Measurements from ENCODE around the gene HBA1.
"Not testable (repeated sequence)": the region's sequence is repeated elsewhere in the genome, so short reads cannot be mapped to it uniquely, and the experiment has no call there.

Gene HBA1
- 0 reads per million in 2 experiments for total RNA-seq

DNA sequence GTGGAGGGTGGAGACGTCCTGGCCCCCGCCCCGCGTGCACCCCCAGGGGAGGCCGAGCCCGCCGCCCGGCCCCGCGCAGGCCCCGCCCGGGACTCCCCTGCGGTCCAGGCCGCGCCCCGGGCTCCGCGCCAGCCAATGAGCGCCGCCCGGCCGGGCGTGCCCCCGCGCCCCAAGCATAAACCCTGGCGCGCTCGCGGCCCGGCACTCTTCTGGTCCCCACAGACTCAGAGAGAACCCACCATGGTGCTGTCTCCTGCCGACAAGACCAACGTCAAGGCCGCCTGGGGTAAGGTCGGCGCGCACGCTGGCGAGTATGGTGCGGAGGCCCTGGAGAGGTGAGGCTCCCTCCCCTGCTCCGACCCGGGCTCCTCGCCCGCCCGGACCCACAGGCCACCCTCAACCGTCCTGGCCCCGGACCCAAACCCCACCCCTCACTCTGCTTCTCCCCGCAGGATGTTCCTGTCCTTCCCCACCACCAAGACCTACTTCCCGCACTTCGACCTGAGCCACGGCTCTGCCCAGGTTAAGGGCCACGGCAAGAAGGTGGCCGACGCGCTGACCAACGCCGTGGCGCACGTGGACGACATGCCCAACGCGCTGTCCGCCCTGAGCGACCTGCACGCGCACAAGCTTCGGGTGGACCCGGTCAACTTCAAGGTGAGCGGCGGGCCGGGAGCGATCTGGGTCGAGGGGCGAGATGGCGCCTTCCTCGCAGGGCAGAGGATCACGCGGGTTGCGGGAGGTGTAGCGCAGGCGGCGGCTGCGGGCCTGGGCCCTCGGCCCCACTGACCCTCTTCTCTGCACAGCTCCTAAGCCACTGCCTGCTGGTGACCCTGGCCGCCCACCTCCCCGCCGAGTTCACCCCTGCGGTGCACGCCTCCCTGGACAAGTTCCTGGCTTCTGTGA lies at the start of gene HBA1:
HBA1 (plus strand) TSS at position 204 of the 906 bp plus-strand sequence; CDS start at position 241, 37 bp downstream.
- not testable (repeated sequence) for DNase-seq (ENCODE audit: low read depth)

- DNase-seq (ENCODE audit: low read depth): no peak
Observed at GRCh38 chr16:129075-129474, 47.4 kb upstream of the HBA1 start.

DNA sequence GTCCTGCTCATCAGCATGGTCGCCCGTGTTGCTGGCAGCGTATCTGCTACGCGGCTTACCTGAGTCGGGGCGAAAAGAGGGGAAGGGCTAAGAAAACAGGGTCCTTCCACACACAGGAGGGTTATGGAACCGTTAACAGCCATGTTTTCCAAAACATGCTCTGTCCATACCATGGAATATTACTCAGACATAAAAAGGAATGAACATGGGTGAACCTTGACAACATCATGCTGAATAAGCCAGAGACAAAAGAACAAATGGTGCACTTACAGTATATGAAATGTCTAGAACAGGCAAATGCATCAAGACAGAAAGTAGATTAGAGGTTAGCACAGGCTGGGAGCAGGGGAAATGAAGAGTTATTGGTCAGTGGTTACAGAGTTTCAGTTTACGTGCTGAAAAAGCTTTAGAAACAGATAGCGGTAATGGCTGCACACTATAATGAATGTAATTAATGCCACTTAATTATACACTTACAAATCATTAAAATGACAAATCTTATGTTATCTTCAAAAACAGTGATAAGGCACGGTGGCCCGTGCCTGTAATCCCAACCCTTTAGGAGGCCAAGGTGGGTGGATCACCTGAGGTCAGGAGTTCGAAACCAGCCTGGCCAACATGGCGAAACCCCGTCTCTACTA lies 45.8 kb upstream of the HBA1 start:
- no peak for DNase-seq (ENCODE audit: low read depth)

DNA sequence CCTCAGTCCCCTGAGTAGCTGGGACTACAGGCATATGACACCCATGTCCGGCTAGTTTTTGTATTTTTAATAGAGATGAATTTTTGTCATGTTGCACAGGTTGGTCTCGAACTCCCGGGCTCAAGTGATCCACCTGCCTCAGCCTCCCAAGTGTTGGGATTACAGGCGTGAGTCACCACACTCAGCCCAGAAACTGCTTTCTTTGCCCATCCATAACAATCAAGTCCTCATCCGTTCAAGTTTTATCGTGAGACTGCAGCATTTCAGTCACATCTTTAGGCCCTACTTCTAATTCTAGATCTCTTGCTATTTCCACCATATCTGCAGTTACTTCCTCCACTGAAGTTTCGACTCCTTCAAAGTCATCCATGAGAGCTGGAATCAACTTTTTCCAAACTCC lies 44.4 kb upstream of the HBA1 start:
- no peak for DNase-seq (ENCODE audit: low read depth)

DNA sequence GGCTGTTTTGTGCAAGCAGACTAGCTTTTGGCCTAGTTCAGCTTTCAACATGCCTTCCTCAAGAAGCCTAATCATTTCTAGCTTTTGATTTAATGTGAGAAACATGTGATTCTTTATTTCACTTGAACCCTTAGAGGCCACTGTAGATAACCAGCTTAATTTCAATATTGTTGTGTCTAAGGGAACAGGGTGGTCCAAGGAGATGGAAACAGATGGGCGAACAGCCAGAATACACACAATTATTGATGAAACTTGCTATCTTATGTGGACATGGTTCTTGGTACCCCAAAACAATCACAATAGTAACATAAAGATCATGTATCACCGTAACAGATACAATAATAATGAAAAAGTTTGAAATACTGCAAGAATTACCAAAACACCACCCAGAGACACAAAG lies 42.8 kb upstream of the HBA1 start:
- DNase-seq (ENCODE audit: low read depth): no peak

GRCh38 chr16:138049-138417 lies 38.4 kb upstream of the HBA1 start:
- no peak for DNase-seq (ENCODE audit: low read depth)

- DNase-seq (ENCODE audit: low read depth): no peak
Observed at GRCh38 chr16:140175-140857, 36.2 kb upstream of the HBA1 start.

DNA sequence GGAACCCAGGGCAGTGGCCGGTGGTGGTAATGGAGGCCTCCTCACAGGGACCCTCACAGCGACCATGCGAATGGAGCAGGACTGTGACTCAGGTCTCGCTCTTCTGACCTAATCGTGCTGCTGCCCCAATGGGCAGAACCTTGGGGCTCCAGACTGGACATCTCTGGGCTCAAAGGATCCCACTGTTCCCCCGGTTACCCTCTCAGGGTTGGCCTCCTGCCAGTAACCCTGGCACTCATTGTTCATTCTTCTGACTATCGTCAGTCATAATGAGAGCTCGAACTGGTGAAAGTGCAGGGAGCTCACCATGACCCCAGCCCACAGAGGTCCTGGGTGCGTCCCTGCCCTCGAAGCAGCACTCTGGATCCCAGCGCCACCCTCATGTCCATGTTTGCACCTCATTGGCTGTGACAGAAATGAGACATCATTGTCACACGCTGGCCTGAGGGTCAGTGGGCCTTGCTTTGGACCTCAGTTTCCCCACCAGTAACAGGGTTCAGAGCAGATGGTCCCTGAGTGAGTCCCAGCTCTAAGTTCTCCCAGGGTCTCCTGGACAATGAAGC lies 34.0 kb upstream of the HBA1 start:
- no peak for DNase-seq (ENCODE audit: low read depth)

- no peak for DNase-seq (ENCODE audit: low read depth)
Observed at GRCh38 chr16:143047-143446, 33.4 kb upstream of the HBA1 start.

DNA sequence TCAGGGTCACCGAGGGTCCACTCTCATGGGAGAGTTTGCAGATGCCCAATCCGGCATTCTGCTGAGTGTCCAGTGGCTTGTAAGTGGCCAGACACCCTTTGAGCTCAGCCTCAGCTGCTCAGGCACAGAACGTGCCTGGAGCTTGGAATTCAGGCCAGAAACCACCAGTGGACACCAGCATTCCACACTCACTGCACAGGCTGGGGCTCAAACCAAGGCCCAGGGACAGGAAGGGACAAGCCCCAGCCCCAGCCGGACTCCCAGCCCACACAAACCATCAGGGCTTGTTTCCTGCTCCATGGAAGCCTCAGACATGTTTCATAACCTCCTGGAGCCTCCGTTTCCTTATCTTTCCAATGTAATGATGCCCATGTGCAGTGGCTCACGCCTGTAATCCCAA lies 33.0 kb upstream of the HBA1 start:
- no peak for DNase-seq (ENCODE audit: low read depth)

- DNase-seq (ENCODE audit: low read depth): no peak
Observed at GRCh38 chr16:144797-145252, 31.7 kb upstream of the HBA1 start.

DNA sequence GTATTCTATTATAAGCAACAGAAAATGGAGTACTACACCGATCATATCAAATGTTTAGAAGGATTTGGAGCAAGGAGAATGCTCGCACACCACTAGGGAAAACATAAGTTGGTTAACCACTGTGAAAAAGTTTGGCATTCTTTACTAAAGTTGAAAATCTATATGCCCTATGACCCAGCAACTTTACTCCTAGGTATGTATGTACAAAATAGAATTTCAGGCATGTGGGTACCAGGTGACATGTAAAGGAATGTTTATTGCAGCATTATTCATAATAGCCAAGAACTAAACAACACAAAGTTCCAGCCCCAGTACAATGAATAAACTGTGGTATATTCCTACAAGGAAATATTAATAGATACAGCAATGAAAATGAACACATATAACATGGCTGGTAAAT lies 29.8 kb upstream of the HBA1 start:
- no peak for DNase-seq (ENCODE audit: low read depth)

GRCh38 chr16:149024-149660 lies 27.3 kb upstream of the HBA1 start:
- no peak for DNase-seq (ENCODE audit: low read depth)

GRCh38 chr16:152141-153128 lies 24.0 kb upstream of the HBA1 start, which contains the start of gene HBZ:
TSS of gene HBZ (plus strand) at chr16:152644. CDS start at chr16:152910, 266 bp downstream.
- no peak for DNase-seq (ENCODE audit: low read depth)

- not testable (repeated sequence) for DNase-seq (ENCODE audit: low read depth)
Observed at GRCh38 chr16:153129-153521, 23.4 kb upstream of the HBA1 start.

- not testable (repeated sequence) for DNase-seq (ENCODE audit: low read depth)
Observed at GRCh38 chr16:153550-154216, 22.8 kb upstream of the HBA1 start.

- DNase-seq (ENCODE audit: low read depth): no peak
Observed at GRCh38 chr16:154217-155030, 22.1 kb upstream of the HBA1 start.

GRCh38 chr16:155031-155398 lies 21.5 kb upstream of the HBA1 start:
- DNase-seq (ENCODE audit: low read depth): no peak
